Bladder microvascular endothelial cell (primary cell): Measurements from ENCODE around the gene MYO5B. TPM values are rescaled to one million over a fixed set of nuclear protein-coding genes. Genes with fewer than 3 reads are reported as not detected.

Experiments
- total RNA-seq: library from RNA; depleted of rRNA; stranded (reverse); fragments of >200 nt; gene quantifications from 2 replicates; pipeline ENCODE4 v1.2.3, GENCODE V29; 2014

The MYO5B gene
- total RNA-seq, result 0.31 and 1.1 TPM in 2 replicates

DNA sequence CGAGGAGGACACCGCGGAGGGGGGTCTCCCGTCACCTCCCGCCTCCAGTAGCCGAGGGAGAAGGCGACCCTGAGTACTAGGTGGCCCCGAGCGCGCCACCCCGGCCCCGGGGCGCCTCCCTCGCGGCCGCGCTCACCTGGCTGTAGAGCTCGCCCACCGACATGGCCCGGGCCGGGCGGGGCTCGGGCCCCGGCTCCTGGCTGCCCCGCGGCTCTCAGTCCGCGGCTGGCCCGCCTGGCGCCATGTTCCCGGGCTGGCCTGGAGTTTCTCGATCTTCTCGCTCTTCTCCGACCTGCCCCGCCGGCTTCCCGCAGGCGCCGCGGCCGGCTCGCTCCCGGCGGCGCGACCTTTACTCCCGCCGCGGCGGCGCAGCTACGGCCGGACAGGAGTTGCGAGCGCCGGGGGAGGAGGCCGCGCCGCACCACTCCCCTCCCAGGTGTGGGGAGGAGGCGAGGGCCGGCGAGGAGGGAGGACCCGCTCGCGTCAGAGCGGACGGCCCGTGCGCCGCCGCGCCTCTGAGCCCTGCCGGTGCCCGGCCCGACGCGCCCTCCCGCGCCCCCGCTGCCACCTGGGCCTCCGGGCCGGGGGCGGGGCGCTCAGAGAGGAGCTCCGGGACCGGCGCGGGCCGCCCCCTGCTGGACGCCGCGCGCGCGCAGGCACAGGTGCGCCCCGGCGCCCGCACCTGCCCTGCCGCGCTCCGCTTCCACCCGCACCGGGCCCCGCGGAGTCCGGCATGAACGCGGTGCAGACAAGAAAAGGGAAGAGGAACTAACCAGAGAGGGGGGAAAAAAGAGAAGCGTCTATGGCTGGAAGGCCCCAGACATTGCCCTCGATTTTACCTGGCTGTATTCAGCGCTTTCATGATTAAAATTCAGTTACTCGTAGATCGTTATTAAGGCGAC lies at the start of gene MYO5B:
Gene MYO5B, minus strand, starts transcription at position 517 of the 902 bp plus-strand sequence. Its CDS starts 354 bp downstream, at position 163.

GRCh38 chr18:49813319-49814146 lies 381.4 kb downstream of the MYO5B start, which contains the start of gene ACAA2:
ACAA2 (minus strand) TSS chr18:49813533; CDS start chr18:49813484, 49 bp downstream.

Other genes with a start within 250 kb of the MYO5B start
- gene CFAP53, start 71.3 kb upstream of the MYO5B start, total RNA-seq, result 0.16 and 0.31 TPM in 2 replicates
- gene MBD1, start 86.4 kb upstream of the MYO5B start, total RNA-seq, result 41.1 and 71.3 TPM in 2 replicates
- gene CXXC1, start 92.5 kb upstream of the MYO5B start, total RNA-seq, result 33.4 and 54.4 TPM in 2 replicates
- gene SKA1, start 179.9 kb upstream of the MYO5B start, total RNA-seq, result 5.6 and 10.7 TPM in 2 replicates